Fibroblast of lung (primary cell): ENCODE results near the gene SNX21. TPM values are rescaled to one million over a fixed set of nuclear protein-coding genes. Genes with fewer than 3 reads are reported as not detected.
"Not testable (repeated sequence)": the region's sequence is repeated elsewhere in the genome, so short reads cannot be mapped to it uniquely, and the experiment has no call there.

Source experiments
- DNase-seq, 2 donors: peaks; one replicate each; pipeline versions ENCODE4 v3.0.0 to v3.0.0-alpha.2; 2010; ENCODE audit warnings: low read depth in 2 of 2
- H2AFZ ChIP-seq: 2 replicates; pipeline ENCODE4 v1.5.1; 2012; ENCODE audit warnings: low read length, control low read depth, inconsistent platforms
- H3K27ac ChIP-seq: 2 replicates; pipeline ENCODE4 v1.5.1; 2011; ENCODE audit warnings: low read length, control low read depth; ENCODE audit not compliant: insufficient read depth
- H3K27me3 ChIP-seq: 2 replicates; pipeline ENCODE4 v1.5.1; 2011; ENCODE audit warnings: mild to moderate bottlenecking, low read length; ENCODE audit not compliant: control insufficient read depth, insufficient read depth
- H3K36me3 ChIP-seq: 2 replicates; pipeline ENCODE4 v1.5.1; 2011; ENCODE audit warnings: low read length; ENCODE audit not compliant: control insufficient read depth, insufficient read depth
- H3K4me1 ChIP-seq: 2 replicates; pipeline ENCODE4 v1.5.1; 2011; ENCODE audit warnings: low read length; ENCODE audit not compliant: control insufficient read depth, insufficient read depth; ENCODE audit errors: extremely low read depth
- H3K4me2 ChIP-seq: 2 replicates; pipeline ENCODE4 v1.5.1; 2011; ENCODE audit warnings: low read length, control low read depth; ENCODE audit not compliant: insufficient read depth; ENCODE audit errors: extremely low read depth
- H3K4me3 ChIP-seq, 4 experiments: fragments of 200-600 bp in 1 of 4; sonication (generic) in 1 of 4; replicated peaks in 1 of 4; 2 replicates each; pipeline ENCODE4 v1.5.1; 2011 to 2016; ENCODE audit warnings: low read length in 4 of 4, low read depth in 3 of 4, mild to moderate bottlenecking in 3 of 4, control low read depth in 2 of 4, inconsistent platforms in 1 of 4, mixed read lengths in 1 of 4; ENCODE audit not compliant: insufficient read depth in 1 of 4; ENCODE audit errors: control extremely low read depth in 1 of 4
- H3K79me2 ChIP-seq: 2 replicates; pipeline ENCODE4 v1.5.1; 2012; ENCODE audit warnings: mild to moderate bottlenecking, low read length, inconsistent platforms; ENCODE audit not compliant: control insufficient read depth, insufficient read depth
- H3K9ac ChIP-seq: 2 replicates; pipeline ENCODE4 v1.5.1; 2011; ENCODE audit warnings: mild to moderate bottlenecking, low read length, control low read depth; ENCODE audit not compliant: insufficient read depth
- H3K9me3 ChIP-seq: 2 replicates; pipeline ENCODE4 v1.5.1; 2012; ENCODE audit warnings: low read depth, low read length; ENCODE audit not compliant: control insufficient read depth, insufficient read depth
- H4K20me1 ChIP-seq: 2 replicates; pipeline ENCODE4 v1.5.1; 2011; ENCODE audit warnings: low read length; ENCODE audit not compliant: control insufficient read depth, insufficient read depth; ENCODE audit errors: extremely low read depth
- CTCF ChIP-seq, 2 donors: IDR thresholded peaks in 1 of 2; conservative IDR thresholded peaks in 1 of 2; 1 replicate in 1 of 2; 2 replicates in 1 of 2; pipeline ENCODE4 v1.5.1; 2011 to 2012; ENCODE audit warnings: low read length in 2 of 2, control low read depth in 1 of 2, inconsistent platforms in 1 of 2, low read depth in 1 of 2, mild to moderate bottlenecking in 1 of 2
- EZH2 ChIP-seq: IDR thresholded peaks from 2 replicates; pipeline ENCODE4 v1.5.1; 2012; ENCODE audit warnings: low read length, control low read depth, mild to moderate bottlenecking; ENCODE audit errors: missing control alignments
- polyA plus RNA-seq, 2 donors: library from polyadenylated mRNA; depleted of rRNA in 1 of 2; stranded (reverse) in 1 of 2; unstranded in 1 of 2; fragments of >200 nt; gene quantifications; 2 replicates each; pipeline ENCODE4 v1.2.1, GENCODE V29; 2011 to 2012; ENCODE audit warnings: missing spikeins in 1 of 2
- total RNA-seq: library from RNA; depleted of rRNA; stranded (reverse); fragments of >200 nt; gene quantifications from 2 replicates; pipeline ENCODE4 v1.2.1, GENCODE V29; 2014

SNX21 gene
- total and polyA plus RNA-seq, 2 donors (not counting 1 experiment from before 2014, with no cell fraction given) = 21.8 to 101 TPM

DNA sequence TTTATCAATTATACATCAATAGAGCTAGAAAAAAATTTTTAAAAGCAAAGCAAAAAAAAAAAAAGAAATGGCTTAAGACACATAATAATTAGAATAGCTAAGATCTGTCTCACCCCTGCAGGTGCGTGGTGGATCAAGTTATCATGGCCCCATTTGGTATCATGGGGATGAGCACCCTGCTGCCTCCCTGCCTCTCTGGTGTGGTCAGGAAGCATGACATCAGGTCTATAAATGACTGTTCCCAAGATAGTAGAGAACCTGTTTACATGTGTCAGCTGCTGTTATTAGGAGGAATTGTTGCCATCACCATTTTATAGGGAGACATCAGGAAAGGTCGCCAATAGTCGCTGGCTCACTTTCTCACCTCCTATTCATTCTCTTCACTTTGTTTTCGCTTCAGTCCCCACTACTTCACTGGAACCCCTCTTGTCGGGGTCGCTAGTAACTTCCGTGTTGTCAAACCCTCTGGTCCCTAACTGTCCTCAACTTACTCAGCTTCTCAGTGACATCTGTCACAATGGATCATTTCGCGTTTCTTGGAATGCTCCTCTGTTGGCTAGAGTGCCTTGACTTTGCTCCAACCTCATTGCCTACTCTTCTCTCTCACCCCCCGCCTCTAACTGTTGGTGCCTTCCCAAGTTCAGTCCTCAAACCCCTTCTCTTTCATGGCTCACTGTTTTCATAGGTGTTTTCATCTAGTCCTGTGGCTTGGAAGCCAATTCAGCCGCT is 37.1 kb upstream of the SNX21 start:
- H3K4me3 ChIP-seq = no peak overlapping the region
- no peak for DNase-seq
- H3K27ac ChIP-seq = no peak overlapping the region
- no peaks in the 10 kb centered on the region for H3K9me3 ChIP-seq
- H3K27me3 ChIP-seq = no peaks in the 10 kb centered on the region
- H2AFZ ChIP-seq = no peak overlapping the region
- H3K4me2 ChIP-seq = no peak overlapping the region
- TF ChIP-seq CTCF (conservative IDR thresholded peaks at IDR 0.05 in 1 of 2, IDR thresholded peaks at IDR 0.05 in 1 of 2; ENCODE audit: low read depth in 1 of 2, low read length in 2 of 2) (no peak), EZH2 (no peak)
- H4K20me1 ChIP-seq = no peaks in the 10 kb centered on the region
- peaks cover 12% of the 10 kb centered on the region for H3K79me2 ChIP-seq
- H3K36me3 ChIP-seq = peaks cover 14% of the 10 kb centered on the region
- H3K9ac ChIP-seq = no peak overlapping the region
- H3K4me1 ChIP-seq = peaks cover 5% of the 10 kb centered on the region

DNA sequence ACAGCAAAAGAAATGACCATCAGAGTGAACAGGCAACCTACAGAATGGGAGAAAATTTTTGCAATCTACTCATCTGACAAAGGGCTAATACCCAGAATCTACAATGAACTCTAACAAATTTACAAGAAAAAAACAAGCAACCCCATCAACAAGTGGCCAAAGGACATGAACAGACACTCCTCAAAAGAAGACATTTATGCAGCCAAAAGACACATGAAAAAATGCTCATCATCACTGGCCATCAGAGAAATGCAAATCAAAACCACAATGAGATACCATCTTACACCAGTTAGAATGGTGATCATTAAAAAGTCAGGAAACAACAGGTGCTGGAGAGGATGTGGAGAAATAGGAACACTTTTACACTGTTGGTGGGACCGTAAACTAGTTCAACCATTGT is 36.1 kb upstream of the SNX21 start:
- H3K9me3 ChIP-seq, H3K79me2 ChIP-seq, H2AFZ ChIP-seq, H3K4me3 ChIP-seq, DNase-seq, H3K27me3 ChIP-seq, H3K4me1 ChIP-seq, H3K9ac ChIP-seq, H3K27ac ChIP-seq, H4K20me1 ChIP-seq, H3K4me2 ChIP-seq: not testable (repeated sequence)
- H3K36me3 ChIP-seq = peaks cover 17% of the 10 kb centered on the region

GRCh38 chr20:45797955-45798354 is 35.6 kb upstream of the SNX21 start:
- H3K4me3 ChIP-seq, H2AFZ ChIP-seq, H3K4me1 ChIP-seq, H3K4me2 ChIP-seq, H3K79me2 ChIP-seq, H3K27ac ChIP-seq, H4K20me1 ChIP-seq, H3K9ac ChIP-seq, H3K9me3 ChIP-seq, DNase-seq, H3K27me3 ChIP-seq: not testable (repeated sequence)
- H3K36me3 ChIP-seq = peaks cover 18% of the 10 kb centered on the region

DNA sequence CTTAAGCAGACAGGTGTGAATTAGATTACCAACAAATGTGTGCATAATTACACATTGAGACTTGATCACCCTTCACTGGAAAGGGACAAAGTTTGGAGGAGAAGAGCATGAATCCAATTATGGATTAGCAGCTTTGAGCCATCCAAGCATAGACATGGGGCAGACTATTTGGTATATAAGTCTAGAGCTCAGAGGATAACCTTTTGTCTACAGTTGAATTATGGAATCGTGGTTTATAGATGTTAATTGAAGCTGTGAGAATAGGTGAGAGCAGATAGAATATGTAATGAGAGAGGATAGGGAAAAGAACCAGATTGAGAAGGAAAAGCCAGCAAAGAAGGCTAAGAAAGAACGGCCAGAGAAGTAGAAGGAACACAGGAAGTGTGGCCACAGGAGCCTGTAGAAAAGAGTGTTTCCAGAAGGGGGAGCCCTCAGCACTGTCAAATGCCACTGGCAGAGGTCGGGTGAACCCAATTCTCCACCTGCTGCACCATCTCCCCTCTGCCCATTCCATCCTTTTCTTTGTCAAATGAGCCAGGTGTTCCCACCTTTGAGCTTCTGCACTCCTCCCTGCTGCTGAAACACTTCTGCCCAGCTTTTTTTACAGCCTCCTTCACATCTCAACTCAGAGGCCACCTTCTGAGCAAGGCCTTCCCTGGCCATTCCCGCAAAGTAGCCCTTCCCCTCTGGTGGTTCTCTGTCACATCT is 34.5 kb upstream of the SNX21 start:
- Histone ChIP-seq H3K27me3 (no peaks in the 10 kb centered on the region), H3K27ac (no peak overlapping the region), H2AFZ (no peak overlapping the region), H3K79me2 (no peaks in the 10 kb centered on the region), H3K9me3 (no peaks in the 10 kb centered on the region), H3K4me1 (no peaks in the 10 kb centered on the region), H3K9ac (no peak overlapping the region), H3K4me3 (no peak overlapping the region), H3K36me3 (peaks cover 17% of the 10 kb centered on the region), H4K20me1 (no peaks in the 10 kb centered on the region), H3K4me2 (no peak overlapping the region)
- DNase-seq = peak in 1 of 2 donors; percentile 56
- TF ChIP-seq CTCF (conservative IDR thresholded peaks at IDR 0.05 in 1 of 2, IDR thresholded peaks at IDR 0.05 in 1 of 2; ENCODE audit: low read depth in 1 of 2, low read length in 2 of 2) (peak; percentile 70 to 81), EZH2 (no peak)
